ENCODE data around the gene NDUFS7.

The NDUFS7 gene

GRCh38 chr19:1383312-1384084 is at the start of gene NDUFS7:
NDUFS7 (plus strand) TSS chr19:1383907; CDS start chr19:1383927, 20 bp downstream.
- DNase-seq (ENCODE audit: low read depth) = peak; percentile 99

- no peak for DNase-seq (ENCODE audit: low read depth)
These were observed 47.5 kb upstream of the NDUFS7 start for GRCh38 chr19:1336079-1336684.

- no peak for DNase-seq (ENCODE audit: low read depth)
These were observed 42.8 kb upstream of the NDUFS7 start for GRCh38 chr19:1340681-1341469.

- DNase-seq (ENCODE audit: low read depth) = no peak
These were observed 40.7 kb upstream of the NDUFS7 start for GRCh38 chr19:1343041-1343440.

GRCh38 chr19:1349211-1349610 is 34.5 kb upstream of the NDUFS7 start:
- DNase-seq (ENCODE audit: low read depth) = no peak

GRCh38 chr19:1350867-1351266 is 32.8 kb upstream of the NDUFS7 start:
- no peak for DNase-seq (ENCODE audit: low read depth)

GRCh38 chr19:1351381-1351851 is 32.3 kb upstream of the NDUFS7 start:
- no peak for DNase-seq (ENCODE audit: low read depth)

- DNase-seq (ENCODE audit: low read depth) = no peak
These were observed 30.6 kb upstream of the NDUFS7 start for GRCh38 chr19:1353144-1353543.

GRCh38 chr19:1354970-1355567 is 28.6 kb upstream of the NDUFS7 start:
- no peak for DNase-seq (ENCODE audit: low read depth)

GRCh38 chr19:1355568-1356507 is 27.9 kb upstream of the NDUFS7 start:
- DNase-seq (ENCODE audit: low read depth) = no peak

GRCh38 chr19:1356508-1356865 is 27.2 kb upstream of the NDUFS7 start:
- no peak for DNase-seq (ENCODE audit: low read depth)

- no peak for DNase-seq (ENCODE audit: low read depth)
These were observed 26.1 kb upstream of the NDUFS7 start for GRCh38 chr19:1357531-1358109.

- no peak for DNase-seq (ENCODE audit: low read depth)
These were observed 23.4 kb upstream of the NDUFS7 start for GRCh38 chr19:1360126-1360817.

- no peak for DNase-seq (ENCODE audit: low read depth)
These were observed 22.8 kb upstream of the NDUFS7 start for GRCh38 chr19:1360818-1361461.

- no peak for DNase-seq (ENCODE audit: low read depth)
These were observed 21.9 kb upstream of the NDUFS7 start for GRCh38 chr19:1361601-1362386.

GRCh38 chr19:1362387-1363257 is 21.1 kb upstream of the NDUFS7 start:
- no peak for DNase-seq (ENCODE audit: low read depth)

GRCh38 chr19:1363599-1363998 is 20.1 kb upstream of the NDUFS7 start:
- DNase-seq (ENCODE audit: low read depth) = no peak
